Astrocyte (in vitro differentiated cells and primary cell): ENCODE data around the gene WNT9A. TPM values are rescaled to one million over a fixed set of nuclear protein-coding genes. Genes with fewer than 3 reads are reported as not detected.
A peak's percentile ranks its signal among the peaks of the same experiment; 100 is the strongest.

ENCODE experiments used
- DNase-seq: peaks from one replicate; pipeline ENCODE4 v3.0.0-alpha.2; 2010; ENCODE audit warnings: low read depth
- FAIRE-seq: peaks from 2 replicates; lab custom pipeline; 2011; peaks lifted over from hg19 to GRCh38; lab: Jason Lieb, UNC
- H2AFZ ChIP-seq: 2 replicates; pipeline ENCODE4 v1.6.0; 2012; ENCODE audit warnings: low read depth, low read length, inconsistent platforms
- H3K27ac ChIP-seq: 2 replicates; pipeline ENCODE4 v1.5.1; 2011; ENCODE audit warnings: low read depth, low read length, inconsistent platforms
- H3K27me3 ChIP-seq: 2 replicates; pipeline ENCODE4 v1.6.0; 2011; ENCODE audit warnings: low read length, inconsistent platforms; ENCODE audit not compliant: insufficient read depth
- H3K36me3 ChIP-seq: 2 replicates; pipeline ENCODE4 v1.5.1; 2011; ENCODE audit warnings: low read length, inconsistent platforms; ENCODE audit not compliant: insufficient read depth
- H3K4me1 ChIP-seq: 2 replicates; pipeline ENCODE4 v1.5.1; 2011; ENCODE audit warnings: low read length, inconsistent platforms; ENCODE audit not compliant: insufficient read depth
- H3K4me2 ChIP-seq: 2 replicates; pipeline ENCODE4 v1.6.0; 2012; ENCODE audit warnings: low read length, inconsistent platforms
- H3K4me3 ChIP-seq: 2 replicates; pipeline ENCODE4 v1.5.1; 2011; ENCODE audit warnings: low read depth, mild to moderate bottlenecking, low read length, inconsistent platforms; ENCODE audit not compliant: insufficient read depth
- H3K79me2 ChIP-seq: 2 replicates; pipeline ENCODE4 v1.6.0; 2012; ENCODE audit warnings: mild to moderate bottlenecking, low read length, inconsistent platforms; ENCODE audit not compliant: insufficient read depth
- H3K9ac ChIP-seq: 2 replicates; pipeline ENCODE4 v1.6.0; 2012; ENCODE audit warnings: mild to moderate bottlenecking, low read length, inconsistent platforms
- H3K9me3 ChIP-seq: 2 replicates; pipeline ENCODE4 v1.5.1; 2012; ENCODE audit warnings: low read depth, mild to moderate bottlenecking, low read length, inconsistent platforms; ENCODE audit not compliant: insufficient read depth
- H4K20me1 ChIP-seq: 2 replicates; pipeline ENCODE4 v1.6.0; 2012; ENCODE audit warnings: low read length, inconsistent platforms; ENCODE audit not compliant: insufficient read depth
- H3K27ac Mint-ChIP-seq: one replicate; pipeline ENCODE4 v1.8.0; 2021; ENCODE audit warnings: mild to moderate bottlenecking, mixed read lengths; ENCODE audit not compliant: unreplicated experiment
- H3K27me3 Mint-ChIP-seq: one replicate; pipeline ENCODE4 v1.8.0; 2021; ENCODE audit warnings: low read depth, mixed read lengths; ENCODE audit not compliant: unreplicated experiment
- H3K36me3 Mint-ChIP-seq: one replicate; pipeline ENCODE4 v1.8.0; 2021; ENCODE audit warnings: low read depth, mixed read lengths; ENCODE audit not compliant: unreplicated experiment
- H3K4me1 Mint-ChIP-seq: one replicate; pipeline ENCODE4 v1.8.0; 2021; ENCODE audit warnings: low read depth, mixed read lengths; ENCODE audit not compliant: unreplicated experiment
- H3K4me3 Mint-ChIP-seq: one replicate; pipeline ENCODE4 v1.8.0; 2021; ENCODE audit warnings: mild to moderate bottlenecking, moderate library complexity, mixed read lengths; ENCODE audit not compliant: unreplicated experiment
- H3K9me3 Mint-ChIP-seq: one replicate; pipeline ENCODE4 v1.8.0; 2021; ENCODE audit warnings: mild to moderate bottlenecking, mixed read lengths; ENCODE audit not compliant: unreplicated experiment
- EZH2 ChIP-seq: IDR thresholded peaks from 2 replicates; pipeline ENCODE4 v1.6.1; 2012; ENCODE audit warnings: mild to moderate bottlenecking, low read length, inconsistent platforms; ENCODE audit not compliant: insufficient read depth
- total RNA-seq: library from RNA; stranded (reverse); gene quantifications from 2 replicates; pipeline ENCODE4 v1.2.1, GENCODE V29; 2021
- TF ChIP-seq, protein P1 (sequence below): IDR thresholded peaks from 2 replicates; pipeline ENCODE4 v1.5.1; 2011; ENCODE audit warnings: low read depth, mild to moderate bottlenecking, inconsistent platforms, low read length, moderate library complexity; ENCODE audit not compliant: insufficient read depth

The WNT9A gene
- total RNA-seq, 1 donor from 2014 or later, result 4.1 TPM

DNA sequence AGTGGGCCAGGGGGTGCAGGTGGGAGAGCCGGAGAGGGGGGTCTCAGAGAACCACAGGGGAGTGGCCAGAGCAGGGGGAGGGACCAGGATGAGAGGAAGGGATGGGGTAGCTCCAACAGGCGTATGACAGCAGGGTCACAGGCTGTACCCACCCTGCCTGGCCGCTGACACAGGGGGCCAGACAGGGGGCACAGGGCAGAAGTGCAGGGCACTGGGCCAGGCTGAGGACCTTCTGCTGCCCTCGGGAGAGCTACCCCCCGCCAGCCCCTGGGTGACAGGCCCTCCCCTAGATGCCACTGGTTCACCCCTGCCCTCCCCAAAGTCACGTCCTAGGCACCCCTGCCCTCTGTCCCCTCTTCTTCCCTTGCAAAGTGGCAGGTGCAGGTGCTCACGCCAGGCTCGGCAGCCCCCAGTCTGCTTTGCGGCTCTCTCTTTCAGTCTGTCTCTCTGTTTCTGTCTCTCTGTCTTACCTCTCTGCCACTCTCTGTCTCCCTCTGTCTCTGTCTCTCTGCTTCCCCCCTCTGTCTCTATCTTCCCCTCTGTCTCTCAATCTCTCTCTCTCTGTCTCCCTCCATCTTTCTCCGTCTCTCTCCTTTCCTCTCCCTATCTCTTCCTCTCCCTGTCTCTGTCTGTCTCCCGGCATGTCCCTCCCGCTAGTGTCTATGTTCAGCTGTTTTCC is 48.5 kb downstream of the WNT9A start:
- H3K4me1 ChIP-seq, result peaks cover 3% of the 10 kb centered on the region
- no peak overlapping the region for H3K4me2 ChIP-seq
- H3K4me1 Mint-ChIP-seq, result peaks cover 2% of the 10 kb centered on the region
- no peaks in the 10 kb centered on the region for H3K27me3 ChIP-seq
- no peak overlapping the region for H3K4me3 ChIP-seq
- no peak overlapping the region for H3K27ac ChIP-seq
- peak overlapping the region; percentile 12 for H3K27ac Mint-ChIP-seq
- H3K9ac ChIP-seq, result no peak overlapping the region
- no peak for DNase-seq
- H3K36me3 Mint-ChIP-seq, result no peaks in the 10 kb centered on the region
- H3K27me3 Mint-ChIP-seq, result peaks cover 1% of the 10 kb centered on the region
- no peaks in the 10 kb centered on the region for H3K9me3 ChIP-seq
- FAIRE-seq, result no peak
- peaks cover 3% of the 10 kb centered on the region for H3K9me3 Mint-ChIP-seq
- H3K79me2 ChIP-seq, result no peaks in the 10 kb centered on the region
- no peaks in the 10 kb centered on the region for H4K20me1 ChIP-seq
- TF ChIP-seq, protein P1, sequence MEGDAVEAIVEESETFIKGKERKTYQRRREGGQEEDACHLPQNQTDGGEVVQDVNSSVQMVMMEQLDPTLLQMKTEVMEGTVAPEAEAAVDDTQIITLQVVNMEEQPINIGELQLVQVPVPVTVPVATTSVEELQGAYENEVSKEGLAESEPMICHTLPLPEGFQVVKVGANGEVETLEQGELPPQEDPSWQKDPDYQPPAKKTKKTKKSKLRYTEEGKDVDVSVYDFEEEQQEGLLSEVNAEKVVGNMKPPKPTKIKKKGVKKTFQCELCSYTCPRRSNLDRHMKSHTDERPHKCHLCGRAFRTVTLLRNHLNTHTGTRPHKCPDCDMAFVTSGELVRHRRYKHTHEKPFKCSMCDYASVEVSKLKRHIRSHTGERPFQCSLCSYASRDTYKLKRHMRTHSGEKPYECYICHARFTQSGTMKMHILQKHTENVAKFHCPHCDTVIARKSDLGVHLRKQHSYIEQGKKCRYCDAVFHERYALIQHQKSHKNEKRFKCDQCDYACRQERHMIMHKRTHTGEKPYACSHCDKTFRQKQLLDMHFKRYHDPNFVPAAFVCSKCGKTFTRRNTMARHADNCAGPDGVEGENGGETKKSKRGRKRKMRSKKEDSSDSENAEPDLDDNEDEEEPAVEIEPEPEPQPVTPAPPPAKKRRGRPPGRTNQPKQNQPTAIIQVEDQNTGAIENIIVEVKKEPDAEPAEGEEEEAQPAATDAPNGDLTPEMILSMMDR, result no peak
- no peak for TF ChIP-seq EZH2
- no peak overlapping the region for H2AFZ ChIP-seq
- H3K36me3 ChIP-seq, result no peaks in the 10 kb centered on the region
- H3K4me3 Mint-ChIP-seq, result no peak overlapping the region

DNA sequence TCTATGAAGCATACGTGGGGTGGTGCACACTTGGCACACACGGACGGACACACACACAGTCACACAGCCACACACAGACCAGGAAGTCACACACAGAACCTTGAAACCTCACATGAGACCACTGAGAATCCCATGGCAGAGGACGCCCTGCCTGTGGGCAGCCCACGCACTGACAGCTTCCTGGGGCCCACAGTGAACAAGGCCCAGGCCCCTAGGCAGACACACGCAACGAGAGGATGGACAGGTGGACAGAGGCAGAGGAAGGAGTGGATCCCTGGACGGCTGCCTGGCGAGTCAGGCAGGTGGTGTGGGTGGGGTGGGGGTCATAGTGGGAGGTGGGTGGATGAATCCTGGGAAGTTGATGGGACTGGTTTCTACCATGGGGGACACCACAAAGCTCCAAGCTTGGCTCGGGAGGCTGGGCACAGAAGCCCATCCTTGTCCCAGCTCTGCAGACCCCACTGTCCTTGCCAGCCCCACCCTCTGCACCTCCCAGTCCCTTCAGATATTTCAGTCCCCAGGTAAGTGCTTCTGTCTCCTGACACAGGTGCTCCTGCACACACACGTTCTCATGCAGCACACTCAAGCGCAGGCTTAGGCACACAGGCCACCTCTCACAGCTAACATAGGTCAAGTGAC is 49.1 kb downstream of the WNT9A start:
- H3K27me3 ChIP-seq, result no peaks in the 10 kb centered on the region
- H3K79me2 ChIP-seq, result no peaks in the 10 kb centered on the region
- H3K4me3 ChIP-seq, result no peak overlapping the region
- peaks cover 3% of the 10 kb centered on the region for H3K9me3 Mint-ChIP-seq
- DNase-seq (no peak), FAIRE-seq (no peak)
- H3K27ac Mint-ChIP-seq, result no peak overlapping the region
- no peak overlapping the region for H3K9ac ChIP-seq
- no peaks in the 10 kb centered on the region for H3K36me3 ChIP-seq
- no peak overlapping the region for H2AFZ ChIP-seq
- H3K4me1 ChIP-seq, result peaks cover 3% of the 10 kb centered on the region
- TF ChIP-seq EZH2, result no peak
- TF ChIP-seq, protein P1, result no peak
- no peak overlapping the region for H3K4me3 Mint-ChIP-seq
- H3K9me3 ChIP-seq, result no peaks in the 10 kb centered on the region
- H3K36me3 Mint-ChIP-seq, result no peaks in the 10 kb centered on the region
- no peak overlapping the region for H3K4me2 ChIP-seq
- H4K20me1 ChIP-seq, result no peaks in the 10 kb centered on the region
- H3K27me3 Mint-ChIP-seq, result peaks cover 1% of the 10 kb centered on the region
- no peak overlapping the region for H3K27ac ChIP-seq
- peaks cover 2% of the 10 kb centered on the region for H3K4me1 Mint-ChIP-seq
